Testis (tissue), 3 donors: ENCODE measurements around the gene PGRMC2. TPM values are rescaled to one million over a fixed set of nuclear protein-coding genes. Genes with fewer than 3 reads are reported as not detected.

Experiments
- DNase-seq: peaks from one replicate; pipeline ENCODE4 v3.0.0-alpha.2; 2019
- H3K27ac ChIP-seq, 2 donors: fragments of 200-600 bp; sonication (generic); one replicate each; pipeline ENCODE4 v1.5.1; 2019
- H3K27me3 ChIP-seq: fragments of 200-600 bp; sonication (generic); one replicate; pipeline ENCODE4 v1.5.1; 2019
- H3K36me3 ChIP-seq: fragments of 200-600 bp; sonication (generic); one replicate; pipeline ENCODE4 v1.5.1; 2017; ENCODE audit warnings: low read depth; ENCODE audit errors: missing control alignments
- H3K4me1 ChIP-seq: fragments of 200-600 bp; sonication (generic); one replicate; pipeline ENCODE4 v1.5.1; 2019
- H3K4me3 ChIP-seq, 2 donors: fragments of 200-600 bp; sonication (generic); one replicate each; pipeline ENCODE4 v1.5.1; 2017 to 2019
- H3K9me3 ChIP-seq: fragments of 200-600 bp; sonication (generic); one replicate; pipeline ENCODE4 v1.5.1; 2017
- CTCF ChIP-seq, 3 experiments: fragments of 450-650 bp in 2 of 3; fragments of 200-600 bp in 1 of 3; sonication (generic) in 1 of 3; IDR thresholded peaks; one replicate each; pipeline ENCODE4 v1.5.1; 2016 to 2019; ENCODE audit warnings: antibody characterized with exemption in 3 of 3, mild to moderate bottlenecking in 2 of 3, moderate library complexity in 1 of 3
- POLR2A ChIP-seq: fragments of 450-650 bp; IDR thresholded peaks from one replicate; pipeline ENCODE4 v1.6.1; 2017; ENCODE audit warnings: antibody characterized with exemption, mild to moderate bottlenecking, moderate library complexity
- WGBS, 2 donors: methylation state at CpG; one replicate each; pipeline ENCODE4 v1.1.5; 2018; 5-methylcytosine and 5-hydroxymethylcytosine counted together
- intact Hi-C: fragments of 100-400 bp; cut with DNase I; formaldehyde crosslinking; loops from one replicate; pipeline ENCODE4 v1.15.1; 2023; ENCODE audit warnings: low total_unique reads
- polyA plus RNA-seq: library from polyadenylated mRNA; stranded (reverse); fragments of 350-450 nt; fragmentation: Illumina TruSeq; extraction: RNeasy Lipid Tissue Mini Kit (QIAGEN cat#74804); gene quantifications from one replicate; pipeline ENCODE4 v1.2.3, GENCODE V29; 2014; ENCODE audit warnings: low read depth, low replicate concordance; ENCODE audit not compliant: insufficient read depth
- total RNA-seq, 2 donors: library from RNA; depleted of rRNA; stranded (reverse); fragments of >200 nt; gene quantifications; one replicate each; pipeline ENCODE4 v1.2.3, GENCODE V29; 2016

The PGRMC2 gene
- total and polyA plus RNA-seq, 3 donors from 2014 or later: 32.3 to 85.3 (median 41.2) TPM

GRCh38 chr4:128232719-128233118, 54.9 kb downstream of the PGRMC2 start:
- H3K27me3 ChIP-seq: no peaks in the 10 kb centered on the region
- no peak overlapping the region for H3K4me3 ChIP-seq
- H3K4me1 ChIP-seq: no peaks in the 10 kb centered on the region
- TF ChIP-seq POLR2A (no peak), CTCF (IDR thresholded peaks at IDR 0.05) (no peak)
- DNase-seq: no peak
- H3K9me3 ChIP-seq: no peaks in the 10 kb centered on the region
- intact Hi-C loops: no loop called here
- H3K36me3 ChIP-seq: no peaks in the 10 kb centered on the region
- H3K27ac ChIP-seq: no peak overlapping the region
- 88 to 92% methylated on average over 3 of the region's 3 CpGs for WGBS, 2 donors

GRCh38 chr4:128228845-128229795, 58.5 kb downstream of the PGRMC2 start:
- DNase-seq: no peak
- no peak for TF ChIP-seq POLR2A
- TF ChIP-seq CTCF (IDR thresholded peaks at IDR 0.05): no peak
- H3K27ac ChIP-seq: no peak overlapping the region
- H3K9me3 ChIP-seq: no peaks in the 10 kb centered on the region
- intact Hi-C loops: no loop called here
- no peaks in the 10 kb centered on the region for H3K4me1 ChIP-seq
- H3K27me3 ChIP-seq: no peaks in the 10 kb centered on the region
- no peaks in the 10 kb centered on the region for H3K36me3 ChIP-seq
- H3K4me3 ChIP-seq: no peak overlapping the region
- WGBS, 2 donors: 66 to 76% methylated on average over 6 of the region's 6 CpGs

- 76 to 87% methylated on average over 2 of the region's 2 CpGs for WGBS, 2 donors
- H3K9me3 ChIP-seq: no peaks in the 10 kb centered on the region
- DNase-seq: no peak
- intact Hi-C loops: no loop called here
- no peaks in the 10 kb centered on the region for H3K36me3 ChIP-seq
- no peak for TF ChIP-seq POLR2A
- no peak for TF ChIP-seq CTCF (IDR thresholded peaks at IDR 0.05)
- H3K27me3 ChIP-seq: no peaks in the 10 kb centered on the region
- no peaks in the 10 kb centered on the region for H3K4me1 ChIP-seq
- no peak overlapping the region for H3K27ac ChIP-seq
- no peak overlapping the region for H3K4me3 ChIP-seq
These were observed 59.5 kb downstream of the PGRMC2 start for GRCh38 chr4:128227991-128228571.

- H3K4me3 ChIP-seq: no peak overlapping the region
- H3K27me3 ChIP-seq: no peaks in the 10 kb centered on the region
- TF ChIP-seq CTCF (IDR thresholded peaks at IDR 0.05) (no peak), POLR2A (no peak)
- WGBS, 2 donors: 67 to 81% methylated on average over 2 of the region's 2 CpGs
- no peaks in the 10 kb centered on the region for H3K36me3 ChIP-seq
- no peak overlapping the region for H3K27ac ChIP-seq
- intact Hi-C loops: no loop called here
- DNase-seq: no peak
- H3K9me3 ChIP-seq: no peaks in the 10 kb centered on the region
- no peaks in the 10 kb centered on the region for H3K4me1 ChIP-seq
These were observed 62.5 kb downstream of the PGRMC2 start for GRCh38 chr4:128225148-128225547.
